ENCODE data around the gene DOK4.

DNA sequence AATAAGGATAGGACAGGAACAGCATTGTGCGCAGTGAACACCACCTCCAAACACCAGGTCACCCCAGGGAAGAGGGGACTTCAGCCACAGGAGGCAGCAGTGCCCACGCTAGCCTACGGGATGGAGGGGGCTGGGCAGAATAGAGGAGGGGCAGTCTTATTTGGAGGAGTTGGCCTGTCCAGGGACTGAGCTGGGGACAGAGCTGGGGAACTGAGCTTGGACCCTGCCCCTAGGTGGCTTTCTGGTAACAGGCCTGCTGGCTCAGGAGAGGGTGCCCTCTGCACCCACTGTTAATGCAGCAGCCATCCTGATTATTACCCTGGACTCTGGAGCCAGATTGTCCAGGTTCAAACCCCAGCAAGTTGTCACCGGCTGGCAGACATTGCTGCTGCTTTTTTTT lies 40.7 kb upstream of the DOK4 start:
- TF ChIP-seq, protein P1, sequence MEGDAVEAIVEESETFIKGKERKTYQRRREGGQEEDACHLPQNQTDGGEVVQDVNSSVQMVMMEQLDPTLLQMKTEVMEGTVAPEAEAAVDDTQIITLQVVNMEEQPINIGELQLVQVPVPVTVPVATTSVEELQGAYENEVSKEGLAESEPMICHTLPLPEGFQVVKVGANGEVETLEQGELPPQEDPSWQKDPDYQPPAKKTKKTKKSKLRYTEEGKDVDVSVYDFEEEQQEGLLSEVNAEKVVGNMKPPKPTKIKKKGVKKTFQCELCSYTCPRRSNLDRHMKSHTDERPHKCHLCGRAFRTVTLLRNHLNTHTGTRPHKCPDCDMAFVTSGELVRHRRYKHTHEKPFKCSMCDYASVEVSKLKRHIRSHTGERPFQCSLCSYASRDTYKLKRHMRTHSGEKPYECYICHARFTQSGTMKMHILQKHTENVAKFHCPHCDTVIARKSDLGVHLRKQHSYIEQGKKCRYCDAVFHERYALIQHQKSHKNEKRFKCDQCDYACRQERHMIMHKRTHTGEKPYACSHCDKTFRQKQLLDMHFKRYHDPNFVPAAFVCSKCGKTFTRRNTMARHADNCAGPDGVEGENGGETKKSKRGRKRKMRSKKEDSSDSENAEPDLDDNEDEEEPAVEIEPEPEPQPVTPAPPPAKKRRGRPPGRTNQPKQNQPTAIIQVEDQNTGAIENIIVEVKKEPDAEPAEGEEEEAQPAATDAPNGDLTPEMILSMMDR (IDR thresholded peaks at IDR 0.05) = no peak
- TF ChIP-seq POLR2A (IDR thresholded peaks at IDR 0.05) (no peak), POLR2AphosphoS5 (IDR thresholded peaks at IDR 0.05; ENCODE audit: insufficient read depth in 1 of 2, low read depth in 1 of 2) (no peak)

Measured in vagina (tissue), 2 donors.